H1 (cell line): Measurements from ENCODE around the gene CACNA1A. TPM values are rescaled to one million over a fixed set of nuclear protein-coding genes. Genes with fewer than 3 reads are reported as not detected.

Experiments used
- CTCF ChIA-PET: fragments of 300-600 bp; sonication (Branson Sonifier 250); formaldehyde crosslinking; loops from one replicate; lab custom pipeline; 2021; ENCODE audit not compliant: partially characterized antibody; lab: Charles Lee
- POLR2A ChIA-PET: fragments of 300-600 bp; sonication (Branson Sonifier 250); formaldehyde crosslinking; loops from one replicate; lab custom pipeline; 2021; ENCODE audit warnings: inconsistent platforms; ENCODE audit not compliant: partially characterized antibody; lab: Charles Lee
- DNase-seq, 2 experiments: peaks; one replicate each; pipeline versions ENCODE4 v3.0.0 to v3.0.0-alpha.2; 2010 to 2022; ENCODE audit warnings: low spot score in 2 of 2, low read depth in 1 of 2, mixed read lengths in 1 of 2
- FAIRE-seq: peaks from 2 replicates; lab custom pipeline; 2011; peaks lifted over from hg19 to GRCh38; lab: Jason Lieb, UNC
- H2AFZ ChIP-seq: 2 replicates; pipeline ENCODE4 v1.8.1; 2012; ENCODE audit warnings: low read length, inconsistent platforms
- H2AK5ac ChIP-seq: 2 replicates; pipeline ENCODE4 v1.6.1; 2013; ENCODE audit warnings: low read depth, low read length
- H2BK120ac ChIP-seq: replicated peaks from 2 replicates; pipeline ENCODE3; 2013; ENCODE audit warnings: low read depth, low read length, inconsistent platforms
- H2BK12ac ChIP-seq: 2 replicates; pipeline ENCODE4 v1.6.1; 2013; ENCODE audit warnings: low read depth, low read length
- H2BK15ac ChIP-seq: 2 replicates; pipeline ENCODE4 v1.6.1; 2013; ENCODE audit warnings: low read length
- H2BK20ac ChIP-seq: 2 replicates; pipeline ENCODE4 v1.6.1; 2013; ENCODE audit warnings: low read length
- H2BK5ac ChIP-seq: 2 replicates; pipeline ENCODE4 v1.6.1; 2013; ENCODE audit warnings: low read depth, low read length
- H3K14ac ChIP-seq: 2 replicates; pipeline ENCODE4 v1.6.1; 2013; ENCODE audit warnings: inconsistent platforms; ENCODE audit not compliant: insufficient read length
- H3K18ac ChIP-seq: 2 replicates; pipeline ENCODE4 v1.6.1; 2013; ENCODE audit warnings: low read length; ENCODE audit errors: extremely low read depth
- H3K23ac ChIP-seq: 2 replicates; pipeline ENCODE4 v1.6.1; 2013; ENCODE audit warnings: inconsistent platforms; ENCODE audit not compliant: insufficient read length
- H3K23me2 ChIP-seq: 2 replicates; pipeline ENCODE4 v1.6.1; 2013; ENCODE audit warnings: low read depth, low read length
- H3K27ac ChIP-seq: 2 replicates; pipeline ENCODE4 v1.6.1; 2011; ENCODE audit warnings: low read depth, low read length, inconsistent platforms
- H3K27me3 ChIP-seq, 4 experiments: replicated peaks in 1 of 4; 1 replicate in 1 of 4; 2 replicates in 3 of 4; pipeline versions ENCODE4 v1.6.1 to v1.8.1; 2011 to 2013; ENCODE audit warnings: low read length in 3 of 4, mild to moderate bottlenecking in 3 of 4, inconsistent platforms in 2 of 4, mixed read lengths in 2 of 4, moderate library complexity in 1 of 4; ENCODE audit not compliant: control insufficient read depth in 3 of 4, insufficient read depth in 3 of 4; ENCODE audit errors: extremely low read depth in 1 of 4
- H3K36me3 ChIP-seq, 4 experiments: 2 replicates each; pipeline versions ENCODE4 v1.6.1 to v1.8.1; 2011 to 2013; ENCODE audit warnings: mild to moderate bottlenecking in 4 of 4, low read length in 3 of 4, moderate library complexity in 2 of 4, control low read depth in 1 of 4, inconsistent platforms in 1 of 4; ENCODE audit not compliant: insufficient read depth in 4 of 4, control insufficient read depth in 2 of 4
- H3K4ac ChIP-seq: replicated peaks from 2 replicates; pipeline ENCODE3; 2013; ENCODE audit warnings: low read length, low read depth, mixed read lengths, inconsistent platforms; ENCODE audit not compliant: insufficient read length
- H3K4me1 ChIP-seq, 4 experiments: replicated peaks in 1 of 4; 1 replicate in 1 of 4; 2 replicates in 3 of 4; pipeline versions ENCODE4 v1.6.1 to v1.8.1; 2011 to 2013; ENCODE audit warnings: low read length in 3 of 4, inconsistent platforms in 2 of 4, mixed read lengths in 1 of 4; ENCODE audit not compliant: insufficient read depth in 4 of 4, control insufficient read depth in 3 of 4
- H3K4me2 ChIP-seq, 2 experiments: 2 replicates each; pipeline versions ENCODE4 v1.6.1 to v1.8.1; 2011 to 2013; ENCODE audit warnings: low read depth in 2 of 2, low read length in 2 of 2, control low read depth in 1 of 2, inconsistent platforms in 1 of 2, mild to moderate bottlenecking in 1 of 2; ENCODE audit not compliant: insufficient read depth in 1 of 2
- H3K4me3 ChIP-seq, 4 experiments: fragments of 200-600, 300-600 bp in 1 of 4; sonication (generic), shearing (Covaris generic), sonication (Bioruptor Twin) in 1 of 4; 2 replicates each; pipeline versions ENCODE4 v1.5.1 to v1.8.1; 2011 to 2016; ENCODE audit warnings: low read length in 4 of 4, low read depth in 3 of 4, control low read depth in 2 of 4, inconsistent platforms in 2 of 4, mild to moderate bottlenecking in 2 of 4, mixed read lengths in 1 of 4, moderate library complexity in 1 of 4; ENCODE audit not compliant: insufficient read depth in 2 of 4; ENCODE audit errors: extremely low read depth in 1 of 4
- H3K56ac ChIP-seq: replicated peaks from 2 replicates; pipeline ENCODE3; 2013; ENCODE audit warnings: low read depth, mild to moderate bottlenecking, mixed read lengths, low read length, inconsistent platforms; ENCODE audit not compliant: insufficient read length
- H3K79me1 ChIP-seq: 2 replicates; pipeline ENCODE4 v1.6.1; 2013; ENCODE audit warnings: low read depth, low read length, control low read depth
- H3K79me2 ChIP-seq, 2 experiments: 2 replicates each; pipeline versions ENCODE4 v1.6.1 to v1.8.1; 2012 to 2013; ENCODE audit warnings: low read length in 2 of 2, mild to moderate bottlenecking in 2 of 2, inconsistent platforms in 1 of 2; ENCODE audit not compliant: insufficient read depth in 2 of 2, control insufficient read depth in 1 of 2
- H3K9ac ChIP-seq, 4 experiments: replicated peaks in 1 of 4; 1 replicate in 1 of 4; 2 replicates in 3 of 4; pipeline versions ENCODE4 v1.6.1 to v1.8.1; 2011 to 2013; ENCODE audit warnings: low read depth in 3 of 4, low read length in 3 of 4, control low read depth in 2 of 4, mild to moderate bottlenecking in 2 of 4, moderate library complexity in 2 of 4, inconsistent platforms in 1 of 4; ENCODE audit errors: extremely low read depth in 1 of 4
- H3K9me3 ChIP-seq, 2 experiments: 2 replicates each; pipeline versions ENCODE4 v1.6.1 to v1.8.1; 2012 to 2013; ENCODE audit warnings: mild to moderate bottlenecking in 2 of 2, moderate library complexity in 2 of 2, control low read depth in 1 of 2, inconsistent platforms in 1 of 2, low read depth in 1 of 2, low read length in 1 of 2, mixed read lengths in 1 of 2; ENCODE audit not compliant: insufficient read depth in 2 of 2
- H4K20me1 ChIP-seq, 2 experiments: replicated peaks in 1 of 2; 2 replicates each; pipeline versions ENCODE3 to v1.8.1; 2011 to 2013; ENCODE audit warnings: inconsistent platforms in 2 of 2, low read length in 2 of 2, mild to moderate bottlenecking in 1 of 2; ENCODE audit not compliant: insufficient read depth in 2 of 2, control insufficient read depth in 1 of 2
- H4K5ac ChIP-seq: 2 replicates; pipeline ENCODE4 v1.6.1; 2013; ENCODE audit warnings: low read length, low read depth, mixed read lengths, inconsistent platforms; ENCODE audit not compliant: insufficient read length
- H4K8ac ChIP-seq: 2 replicates; pipeline ENCODE4 v1.8.0; 2013; ENCODE audit warnings: mild to moderate bottlenecking, moderate library complexity, low read length, inconsistent platforms; ENCODE audit not compliant: insufficient read depth; ENCODE audit errors: extremely low read depth
- H4K91ac ChIP-seq: replicated peaks from 2 replicates; pipeline ENCODE3; 2013; ENCODE audit warnings: low read length, mixed read lengths, inconsistent platforms; ENCODE audit not compliant: insufficient read length
- BCL11A ChIP-seq, 2 experiments: IDR thresholded peaks; one replicate each; pipeline ENCODE4 v1.6.1; 2011; ENCODE audit warnings: low read depth in 2 of 2, low read length in 2 of 2, mild to moderate bottlenecking in 2 of 2
- CBX8 ChIP-seq: fragments of 300-800, 300-1000 bp; sonication (generic); IDR thresholded peaks from 2 replicates; pipeline ENCODE4 v1.7.1; 2016; ENCODE audit warnings: low read depth, low read length, borderline replicate concordance
- CEBPB ChIP-seq: IDR thresholded peaks from 2 replicates; pipeline ENCODE4 v1.6.1; 2012; ENCODE audit warnings: low read depth, low read length
- CHD2 ChIP-seq: IDR thresholded peaks from 2 replicates; pipeline ENCODE4 v1.6.1; 2012; ENCODE audit warnings: low read length, improper control_type of control experiment
- HDAC6 ChIP-seq: IDR thresholded peaks from one replicate; pipeline ENCODE4 v1.7.1; 2012; ENCODE audit warnings: low read depth, mild to moderate bottlenecking, inconsistent platforms, low read length, moderate library complexity
- KDM4A ChIP-seq: IDR thresholded peaks from one replicate; pipeline ENCODE4 v1.7.1; 2012; ENCODE audit warnings: low read depth, mild to moderate bottlenecking, moderate library complexity, low read length, inconsistent platforms; ENCODE audit not compliant: severe bottlenecking
- MAFK ChIP-seq: IDR thresholded peaks from 2 replicates; pipeline ENCODE4 v1.6.1; 2012; ENCODE audit warnings: low read depth, mild to moderate bottlenecking, improper control_type of control experiment, low read length
- NANOG ChIP-seq: IDR thresholded peaks from 2 replicates; pipeline ENCODE4 v1.6.1; 2011; ENCODE audit warnings: low read length, low read depth, mild to moderate bottlenecking, inconsistent platforms; ENCODE audit not compliant: insufficient read depth, poor library complexity, severe bottlenecking
- SUZ12 ChIP-seq: fragments of 200-600 bp; sonication (generic); IDR thresholded peaks from 2 replicates; pipeline ENCODE4 v1.6.1; 2012; ENCODE audit warnings: mild to moderate bottlenecking, inconsistent platforms, low read length, moderate library complexity, mixed read lengths
- TBP ChIP-seq: IDR thresholded peaks from 2 replicates; pipeline ENCODE4 v1.6.1; 2011; ENCODE audit warnings: low read depth, low read length, improper control_type of control experiment
- TCF12 ChIP-seq: IDR thresholded peaks from 2 replicates; pipeline ENCODE4 v1.6.1; 2011; ENCODE audit warnings: low read depth, mild to moderate bottlenecking, low read length
- WGBS, 2 experiments: shearing (Covaris generic) in 1 of 2; methylation state at CpG; one replicate each; pipeline versions ENCODE4 v1.1.6 to v1.1.7; 2013 to 2015; ENCODE audit warnings: low lambda C conversion rate in 2 of 2, mixed read lengths in 2 of 2, inconsistent platforms in 1 of 2, low coverage in 1 of 2, missing lambda C conversion rate in 1 of 2; ENCODE audit not compliant: insufficient replicate concordance in 2 of 2, insufficient coverage in 1 of 2, insufficient read length in 1 of 2; ENCODE audit errors: extremely low coverage in 1 of 2, missing lambda C conversion rate in 1 of 2; 5-methylcytosine and 5-hydroxymethylcytosine counted together
- polyA plus RNA-seq, 7 experiments: library from polyadenylated mRNA; depleted of rRNA in 3 of 7; stranded (reverse) in 5 of 7; unstranded in 2 of 7; fragments of >200 nt in 5 of 7; fragments of 200-250 nt in 2 of 7; gene quantifications; 1 replicate in 5 of 7; 2 replicates in 1 of 7; 4 replicates in 1 of 7; pipeline versions ENCODE4 v1.2.1 to v1.2.3, GENCODE V29; 2011 to 2013; ENCODE audit warnings: missing spikeins in 2 of 7, mixed read lengths in 2 of 7
- total RNA-seq: library from RNA; stranded (reverse); fragmentation: NEBNext Ultra II Directional; extraction: Animal tissue kit (Norgen Biotek cat#: 25700); gene quantifications from 2 replicates; pipeline ENCODE4 v1.2.1, GENCODE V29; 2021

CACNA1A gene
- total and polyA plus RNA-seq, 2 of the 8 experiments (the other 6 are each of a cell fraction or from before 2014, with no cell fraction given), result 10.7 to 25.3 TPM

DNA sequence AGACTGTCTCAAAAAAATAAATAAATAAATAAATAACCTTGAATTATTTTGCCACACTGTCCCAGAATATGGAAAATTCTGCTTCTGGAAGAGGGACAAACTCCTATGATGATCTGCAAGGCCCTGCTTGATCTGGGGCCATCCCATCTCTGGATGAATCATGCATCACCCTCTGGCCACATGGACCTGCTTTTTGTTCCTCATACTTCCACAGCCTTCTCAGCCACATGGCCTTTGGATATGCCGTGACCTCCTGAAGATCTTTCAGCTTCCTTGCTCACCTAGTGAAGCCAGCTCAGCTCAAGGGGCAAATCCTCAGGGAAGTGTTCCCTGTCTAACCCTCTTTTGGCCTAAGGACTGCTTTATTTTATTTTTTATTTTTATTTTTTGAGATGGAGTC is 345.7 kb downstream of the CACNA1A start:
- Histone ChIP-seq H2AFZ (no peak overlapping the region), H3K23ac (no peak overlapping the region), H2BK5ac (0 out of 2 replicates have a peak overlapping the region, but pooled peaks have one; percentile 2), H2BK120ac (no peak overlapping the region), H3K56ac (no peak overlapping the region), H3K27me3 (no peaks in the 10 kb centered on the region; a peak in 1 of 7 replicates), H3K18ac (no peak overlapping the region), H3K4ac (no peak overlapping the region), H3K23me2 (peaks cover 14% of the 10 kb centered on the region; the same call in 1 of the 2 replicates), H4K8ac (no peak overlapping the region), H2BK20ac (no peak overlapping the region), H4K20me1 (no peaks in the 10 kb centered on the region), H4K5ac (no peak overlapping the region), H3K36me3 (no peaks in the 10 kb centered on the region), H3K79me2 (no peaks in the 10 kb centered on the region; a peak in 1 of 4 replicates), H2AK5ac (no peak overlapping the region), H3K4me1 (peaks cover 14 to 25% (median 17%) of the 10 kb centered on the region in 4 experiments), H3K4me3 (no peak overlapping the region), H3K4me2 (no peak overlapping the region), H4K91ac (no peak overlapping the region), H2BK12ac (no peak overlapping the region), H3K14ac (no peak overlapping the region), H3K9ac (no peak overlapping the region), H3K9me3 (no peaks in the 10 kb centered on the region), H3K27ac (no peak overlapping the region), H2BK15ac (no peak overlapping the region), H3K79me1 (no peaks in the 10 kb centered on the region)
- 100% methylated on average over 1 of the region's 1 CpG; no CpG with 5 or more reads in 1 of the 2 experiments for WGBS, 2 experiments
- POLR2A ChIA-PET, result interaction anchor here (0.6 to 12.0 kb wide), 6 partner anchors 7 to 743 kb away, joined by 3 to 530 read pairs (median 24); partner anchors contain the start of genes IER2, NACC1, STX10 and TRMT1
- TF ChIP-seq BCL11A (IDR thresholded peaks at IDR 0.05; ENCODE audit: low read depth in 2 of 2, low read length in 2 of 2), result no peak
- no peak for TF ChIP-seq CHD2
- TF ChIP-seq CEBPB, result no peak
- no peak for TF ChIP-seq MAFK
- no peak for TF ChIP-seq SUZ12
- TF ChIP-seq CBX8, result no peak
- TF ChIP-seq TCF12, result no peak
- TF ChIP-seq TBP, result no peak
- no peak for TF ChIP-seq NANOG
- no peak for TF ChIP-seq HDAC6
- TF ChIP-seq KDM4A, result no peak
- DNase-seq (no peak), FAIRE-seq (no peak)
- CTCF ChIA-PET, result interaction anchor here (5.2 kb wide), 1 partner anchor 35 kb away, joined by 34 read pairs; no protein-coding TSS in a partner anchor
